Measurements from ENCODE around the gene FAM124A. TPM values are rescaled to one million over a fixed set of nuclear protein-coding genes. Genes with fewer than 3 reads are reported as not detected.

The FAM124A gene
- total RNA-seq, 1 experiment from 2014 or later = 4.0 TPM

Other genes with a start within 250 kb of the FAM124A start
- gene C13orf42, start 111.1 kb upstream of the FAM124A start, total RNA-seq (2014; rRNA removed; shearing (Covaris generic)) = not detected in 2 replicates
- gene SERPINE3, start 117.3 kb downstream of the FAM124A start, total RNA-seq (2014; rRNA removed; shearing (Covaris generic)) = not detected in 2 replicates
- 24.2 and 26.2 TPM in 2 replicates for gene INTS6, start 230.6 kb downstream of the FAM124A start, total RNA-seq (2014; rRNA removed; shearing (Covaris generic))